A549 (cell line): ENCODE measurements around the gene PLPPR1. TPM values are rescaled to one million over a fixed set of nuclear protein-coding genes. Genes with fewer than 3 reads are reported as not detected.
A peak's percentile ranks its signal among the peaks of the same experiment; 100 is the strongest.

Experiments used
- ATAC-seq, 2 experiments: fragments of 200-7000 bp in 1 of 2; fragments of >200 bp in 1 of 2; cut with Nextera tagmentation in 1 of 2; cut with Tn5 transposase in 1 of 2; 3 replicates each; pipeline versions ENCODE4 v1.8.0 to v1.9.1; 2018 to 2020; ENCODE audit warnings: mild to moderate bottlenecking in 1 of 2, moderate library complexity in 1 of 2
- CTCF ChIA-PET: fragments of 300-600 bp; sonication (Branson Sonifier 250); formaldehyde crosslinking; extraction: SDS; loops from one replicate; lab custom pipeline; 2021; ENCODE audit warnings: antibody characterized with exemption, inconsistent platforms; lab: Yijun Ruan, JAX
- POLR2A ChIA-PET: fragments of 350-600 bp; formaldehyde crosslinking; extraction: SDS; loops from one replicate; lab custom pipeline; 2021; ENCODE audit warnings: antibody characterized with exemption, inconsistent platforms; lab: Yijun Ruan, JAX
- DNase-seq, 2 experiments: peaks; one replicate each; pipeline versions ENCODE4 v3.0.0 to v3.0.0-alpha.2; 2011 to 2016; ENCODE audit warnings: low read depth in 1 of 2, low spot score in 1 of 2
- FAIRE-seq: peaks from 2 replicates; lab custom pipeline; 2011; peaks lifted over from hg19 to GRCh38; lab: Jason Lieb, UNC
- H3K27ac ChIP-seq, 2 experiments: fragments of >200 bp; sonication (Bioruptor Twin); formaldehyde crosslinking; 3 replicates each; pipeline ENCODE4 v1.5.1; 2016 to 2017
- H3K4me1 ChIP-seq: fragments of >200 bp; sonication (Bioruptor Twin); formaldehyde crosslinking; 3 replicates; pipeline ENCODE4 v1.6.1; 2016
- H3K4me2 ChIP-seq: fragments of >200 bp; sonication (Bioruptor Twin); formaldehyde crosslinking; 3 replicates; pipeline ENCODE4 v1.6.1; 2016
- H3K4me3 ChIP-seq: fragments of >200 bp; sonication (Bioruptor Twin); formaldehyde crosslinking; 3 replicates; pipeline ENCODE4 v1.5.1; 2016
- H3K9me3 ChIP-seq: fragments of >200 bp; sonication (Bioruptor Twin); formaldehyde crosslinking; 3 replicates; pipeline ENCODE4 v1.6.1; 2016
- BCL3 ChIP-seq: fragments of >200 bp; sonication (Bioruptor Twin); formaldehyde crosslinking; IDR thresholded peaks from 3 replicates; pipeline ENCODE4 v1.6.1; 2016
- BHLHE40 ChIP-seq: IDR thresholded peaks from 2 replicates; pipeline ENCODE4 v1.6.1; 2012; ENCODE audit warnings: low read depth, low read length, inconsistent platforms
- CBX2 ChIP-seq: fragments of 200-600 bp; sonication (generic); IDR thresholded peaks from 2 replicates; pipeline ENCODE4 v1.6.1; 2016; ENCODE audit warnings: low read depth, mild to moderate bottlenecking, borderline replicate concordance
- CBX8 ChIP-seq: fragments of 200-600 bp; sonication (generic); IDR thresholded peaks from 2 replicates; pipeline ENCODE4 v1.6.1; 2016
- CEBPB ChIP-seq, 2 experiments: fragments of >200 bp in 1 of 2; sonication (Bioruptor Twin) in 1 of 2; formaldehyde crosslinking in 1 of 2; IDR thresholded peaks; 2 replicates each; pipeline ENCODE4 v1.6.1; 2012 to 2016
- E2F6 ChIP-seq: IDR thresholded peaks from 2 replicates; pipeline ENCODE4 v1.6.1; 2012; ENCODE audit warnings: low read depth, borderline replicate concordance
- ELK1 ChIP-seq: fragments of 150-350 bp; IDR thresholded peaks from 2 replicates; pipeline ENCODE4 v1.6.1; 2014; ENCODE audit warnings: low read depth, mild to moderate bottlenecking, low read length
- FOSB ChIP-seq: fragments of 250-450 bp; sonication (Bioruptor Pico); IDR thresholded peaks from 2 replicates; pipeline ENCODE4 v1.5.0; 2020; ENCODE audit warnings: mild to moderate bottlenecking, moderate library complexity
- HMGXB4 ChIP-seq: fragments of 250-450 bp; sonication (Bioruptor Pico); IDR thresholded peaks from 2 replicates; pipeline ENCODE4 v1.5.0; 2021; ENCODE audit warnings: mild to moderate bottlenecking, moderate library complexity, borderline replicate concordance
- HOXA7 ChIP-seq: fragments of 250-450 bp; sonication (Bioruptor Pico); IDR thresholded peaks from 2 replicates; pipeline ENCODE4 v1.5.0; 2020; ENCODE audit warnings: mild to moderate bottlenecking, moderate library complexity
- HOXB13 ChIP-seq: fragments of 250-450 bp; sonication (Bioruptor Pico); IDR thresholded peaks from 2 replicates; pipeline ENCODE4 v1.5.0; 2020; ENCODE audit warnings: low read depth, mild to moderate bottlenecking, moderate library complexity
- JUN ChIP-seq, 2 experiments: fragments of >200 bp; sonication (Bioruptor Twin); formaldehyde crosslinking; IDR thresholded peaks; 2 replicates in 1 of 2; 3 replicates in 1 of 2; pipeline ENCODE4 v1.6.1; 2016 to 2017
- JUNB ChIP-seq: fragments of >200 bp; sonication (Bioruptor Twin); formaldehyde crosslinking; IDR thresholded peaks from 2 replicates; pipeline ENCODE4 v1.6.1; 2016
- KDM1A ChIP-seq: fragments of 200-600 bp; sonication (generic); IDR thresholded peaks from 2 replicates; pipeline ENCODE4 v1.6.1; 2016; ENCODE audit warnings: low read depth, mild to moderate bottlenecking
- KDM5A ChIP-seq: fragments of 200-600 bp; sonication (generic); IDR thresholded peaks from 2 replicates; pipeline ENCODE4 v1.6.1; 2016; ENCODE audit warnings: antibody characterized with exemption, mild to moderate bottlenecking
- MAFK ChIP-seq: fragments of 450-650 bp; IDR thresholded peaks from 2 replicates; pipeline ENCODE4 v1.6.1; 2014; ENCODE audit not compliant: partially characterized antibody
- MAX ChIP-seq: IDR thresholded peaks from 2 replicates; pipeline ENCODE4 v1.6.1; 2012
- MYC ChIP-seq: IDR thresholded peaks from 2 replicates; pipeline ENCODE4 v1.6.1; 2012; ENCODE audit warnings: mild to moderate bottlenecking, inconsistent platforms, low read length, improper control_type of control experiment, borderline replicate concordance
- NPAS2 ChIP-seq: fragments of 250-450 bp; sonication (Bioruptor Pico); IDR thresholded peaks from 2 replicates; pipeline ENCODE4 v1.8.0; 2022; ENCODE audit warnings: mild to moderate bottlenecking, moderate library complexity, borderline replicate concordance
- POLR2AphosphoS2 ChIP-seq: conservative IDR thresholded peaks from 2 replicates; pipeline ENCODE4 v1.6.1; 2012; ENCODE audit warnings: low read length, improper control_type of control experiment, inconsistent platforms
- RAD21 ChIP-seq, 2 experiments: fragments of >200 bp in 1 of 2; sonication (Bioruptor Twin) in 1 of 2; formaldehyde crosslinking in 1 of 2; IDR thresholded peaks in 1 of 2; conservative IDR thresholded peaks in 1 of 2; 2 replicates in 1 of 2; 3 replicates in 1 of 2; pipeline ENCODE4 v1.6.1; 2012 to 2018; ENCODE audit warnings: inconsistent platforms in 1 of 2
- RARB ChIP-seq: fragments of 250-450 bp; sonication (Bioruptor Pico); IDR thresholded peaks from 2 replicates; pipeline ENCODE4 v1.8.0; 2021; ENCODE audit warnings: mild to moderate bottlenecking, moderate library complexity
- RNF2 ChIP-seq: fragments of 200-600 bp; sonication (generic); IDR thresholded peaks from 2 replicates; pipeline ENCODE4 v1.6.1; 2016; ENCODE audit warnings: low read depth, mild to moderate bottlenecking, antibody characterized with exemption, moderate library complexity, borderline replicate concordance
- USF2 ChIP-seq: fragments of 450-650 bp; IDR thresholded peaks from 2 replicates; pipeline ENCODE4 v1.6.1; 2014; ENCODE audit warnings: antibody characterized with exemption
- ZC3H11A ChIP-seq: fragments of 450-650 bp; IDR thresholded peaks from 2 replicates; pipeline ENCODE4 v1.6.1; 2014; ENCODE audit warnings: antibody characterized with exemption, mild to moderate bottlenecking
- ZFP36 ChIP-seq: fragments of 450-650 bp; IDR thresholded peaks from 2 replicates; pipeline ENCODE4 v1.6.1; 2014; ENCODE audit warnings: borderline replicate concordance; ENCODE audit not compliant: partially characterized antibody
- ZNF302 ChIP-seq: fragments of 250-450 bp; sonication (Bioruptor Pico); IDR thresholded peaks from 2 replicates; pipeline ENCODE4 v1.9.0; 2021; ENCODE audit warnings: inconsistent platforms, mild to moderate bottlenecking, moderate library complexity
- ZSCAN20 ChIP-seq: fragments of 250-450 bp; sonication (Bioruptor Pico); IDR thresholded peaks from 2 replicates; pipeline ENCODE4 v1.8.0; 2022; ENCODE audit warnings: mild to moderate bottlenecking, moderate library complexity
- WGBS: methylation state at CpG from one replicate; pipeline ENCODE4 v1.1.6; 2017; ENCODE audit errors: missing lambda C conversion rate; 5-methylcytosine and 5-hydroxymethylcytosine counted together
- polyA plus RNA-seq, 4 experiments: library from polyadenylated mRNA; depleted of rRNA in 3 of 4; stranded (reverse); fragments of >200 nt; fragmentation: RNase III in 1 of 4; extraction: RNeasy Plus Mini Kit Qiagen cat#74134 plus additional on column Dnase treatment in 1 of 4; gene quantifications; 2 replicates in 3 of 4; 3 replicates in 1 of 4; pipeline ENCODE4 v1.2.3, GENCODE V29; 2011 to 2017

The PLPPR1 gene
- polyA plus RNA-seq, 2 of the 4 experiments (the other 2 are of a cell fraction): 0.06 to 1.2 TPM

- CTCF ChIA-PET: no interaction called here
These were observed 145.4 kb downstream of the PLPPR1 start for GRCh38 chr9:101173907-101174306.

GRCh38 chr9:101176384-101176783 lies 147.9 kb downstream of the PLPPR1 start:
- ATAC-seq: peak in 1 of 2 experiments; percentile 48; a peak in 4 of 6 replicates
- ChIA-PET POLR2A (no interaction called here), CTCF (no interaction called here)
- TF ChIP-seq ZC3H11A (no peak), RAD21 (conservative IDR thresholded peaks at IDR 0.05 in 1 of 2, IDR thresholded peaks at IDR 0.05 in 1 of 2) (peak in 1 of 2 experiments; percentile 15; a peak in 1 of 5 replicates), KDM1A (no peak), CEBPB (IDR thresholded peaks at IDR 0.05) (no peak), FOSB (CRISPR knock-in tag) (no peak), MYC (no peak), JUN (IDR thresholded peaks at IDR 0.05) (no peak)
- Histone ChIP-seq H3K27ac (no peak overlapping the region), H3K4me1 (no peaks in the 10 kb centered on the region), H3K9me3 (no peaks in the 10 kb centered on the region), H3K4me3 (no peak overlapping the region), H3K4me2 (no peak overlapping the region)
- WGBS: 44% methylated on average over 5 of the region's 5 CpGs
- no peak for FAIRE-seq
- peak in 1 of 2 experiments; percentile 9 for DNase-seq

More at GRCh38 chr9:101173907-101174306, 145.4 kb downstream of the PLPPR1 start:
- DNase-seq (no peak), ATAC-seq (no peak), FAIRE-seq (no peak)
- H3K27ac ChIP-seq: no peak overlapping the region
- H3K9me3 ChIP-seq: no peaks in the 10 kb centered on the region
- no peak overlapping the region for H3K4me2 ChIP-seq
- POLR2A ChIA-PET: no interaction called here
- TF ChIP-seq BHLHE40 (no peak), HOXB13 (CRISPR knock-in tag) (no peak), POLR2AphosphoS2 (no peak), ZSCAN20 (no peak), RARB (CRISPR knock-in tag) (no peak), CEBPB (IDR thresholded peaks at IDR 0.05) (no peak), ELK1 (no peak), ZNF302 (CRISPR knock-in tag) (no peak), HOXA7 (no peak), BCL3 (no peak), MAX (no peak), MAFK (no peak), MYC (no peak), NPAS2 (CRISPR knock-in tag) (no peak), CBX2 (no peak), JUNB (no peak), CBX8 (no peak), ZFP36 (no peak), KDM5A (no peak)
- 2% methylated on average over 1 of the region's 1 CpG for WGBS
- H3K4me3 ChIP-seq: no peak overlapping the region
- H3K4me1 ChIP-seq: no peaks in the 10 kb centered on the region

GRCh38 chr9:101184813-101185278 lies 156.3 kb downstream of the PLPPR1 start:
- no peak overlapping the region for H3K4me2 ChIP-seq
- CTCF ChIA-PET: no interaction called here
- POLR2A ChIA-PET: no interaction called here
- H3K27ac ChIP-seq: no peak overlapping the region
- no peak for ATAC-seq
- no peaks in the 10 kb centered on the region for H3K9me3 ChIP-seq
- 3% methylated on average over 2 of the region's 2 CpGs for WGBS
- no peak for DNase-seq
- no peak overlapping the region for H3K4me3 ChIP-seq
- no peak for FAIRE-seq
- no peaks in the 10 kb centered on the region for H3K4me1 ChIP-seq
- TF ChIP-seq USF2: no peak
- TF ChIP-seq RARB (CRISPR knock-in tag): no peak
- no peak for TF ChIP-seq BHLHE40
- TF ChIP-seq CBX8: no peak
- TF ChIP-seq E2F6: no peak
- TF ChIP-seq HMGXB4 (CRISPR knock-in tag): no peak
- no peak for TF ChIP-seq RNF2
- TF ChIP-seq HOXB13 (CRISPR knock-in tag): no peak
- no peak for TF ChIP-seq JUN (IDR thresholded peaks at IDR 0.05)
- TF ChIP-seq ELK1: no peak
